Stimulated activated CD8-positive, alpha-beta memory T cell treated with anti-CD3 and anti-CD28 coated beads, Interleukin-4, amount 100 ng/mL, for 4 hours (primary cell): ENCODE data around the gene DOCK8.

Experiments
- DNase-seq, 2 donors: peaks; one replicate each; pipeline ENCODE4 v3.0.0-alpha.2; 2020; ENCODE audit warnings: low read depth in 2 of 2, low spot score in 1 of 2

The DOCK8 gene

GRCh38 chr9:453832-454231 is 239.2 kb downstream of the DOCK8 start:
- DNase-seq = no peak

- DNase-seq = no peak
These were observed 241.7 kb downstream of the DOCK8 start for GRCh38 chr9:456365-456764.

- DNase-seq = no peak
These were observed 243.9 kb downstream of the DOCK8 start for GRCh38 chr9:458590-458989.

GRCh38 chr9:459491-460444 is 245.1 kb downstream of the DOCK8 start:
- no peak for DNase-seq

GRCh38 chr9:462121-462520 is 247.5 kb downstream of the DOCK8 start:
- DNase-seq = no peak

- no peak for DNase-seq
These were observed 247.9 kb downstream of the DOCK8 start for GRCh38 chr9:462606-463005.

GRCh38 chr9:463455-464171 is 248.9 kb downstream of the DOCK8 start:
- DNase-seq = no peak

- DNase-seq = no peak
These were observed 252.1 kb downstream of the DOCK8 start for GRCh38 chr9:466747-467146.

- DNase-seq = no peak
These were observed 254.2 kb downstream of the DOCK8 start for GRCh38 chr9:468766-469426.

- peak; percentile 70 to 86 for DNase-seq
These were observed 255.2 kb downstream of the DOCK8 start for GRCh38 chr9:469672-470551.

GRCh38 chr9:470552-471194 is 256.0 kb downstream of the DOCK8 start:
- DNase-seq = no peak

GRCh38 chr9:471320-471719 is 256.7 kb downstream of the DOCK8 start:
- no peak for DNase-seq

- no peak for DNase-seq
These were observed 257.9 kb downstream of the DOCK8 start for GRCh38 chr9:472479-473075.

GRCh38 chr9:477193-477592 is 262.5 kb downstream of the DOCK8 start:
- DNase-seq = no peak

- no peak for DNase-seq
These were observed 264.8 kb downstream of the DOCK8 start for GRCh38 chr9:479304-479970.

- DNase-seq = no peak
These were observed 265.3 kb downstream of the DOCK8 start for GRCh38 chr9:479971-480350.

- no peak for DNase-seq
These were observed 268.1 kb downstream of the DOCK8 start for GRCh38 chr9:482739-483138.

GRCh38 chr9:486156-486555 is 271.5 kb downstream of the DOCK8 start:
- no peak for DNase-seq

GRCh38 chr9:487429-487828 is 272.8 kb downstream of the DOCK8 start:
- DNase-seq = no peak
